HG02943 (cell line): ENCODE measurements around the gene FAF2.

Source experiments
- ATAC-seq: cut with Tn5 transposase; IDR thresholded peaks from one replicate; pipeline ENCODE4 v1.9.1; 2021; ENCODE audit warnings: mild to moderate bottlenecking, low read depth, moderate library complexity; ENCODE audit not compliant: unreplicated experiment

Gene FAF2

GRCh38 chr5:176500511-176500910 is 52.3 kb downstream of the FAF2 start:
- no peak for ATAC-seq

- ATAC-seq: no peak
Observed at GRCh38 chr5:176501333-176501732, 53.1 kb downstream of the FAF2 start.

GRCh38 chr5:176503496-176503895 is 55.3 kb downstream of the FAF2 start:
- ATAC-seq: no peak

GRCh38 chr5:176507911-176508310 is 59.7 kb downstream of the FAF2 start:
- no peak for ATAC-seq

GRCh38 chr5:176508603-176509002 is 60.4 kb downstream of the FAF2 start:
- ATAC-seq: no peak

- no peak for ATAC-seq
Observed at GRCh38 chr5:176513788-176514187, 65.6 kb downstream of the FAF2 start.

- no peak for ATAC-seq
Observed at GRCh38 chr5:176514244-176514950, 66.2 kb downstream of the FAF2 start.

GRCh38 chr5:176515396-176515795 is 67.2 kb downstream of the FAF2 start:
- no peak for ATAC-seq

GRCh38 chr5:176517053-176517661 is 69.0 kb downstream of the FAF2 start:
- ATAC-seq: no peak

GRCh38 chr5:176519810-176520720 is 71.9 kb downstream of the FAF2 start:
- ATAC-seq: no peak

- ATAC-seq: no peak
Observed at GRCh38 chr5:176521286-176521685, 73.1 kb downstream of the FAF2 start.

- no peak for ATAC-seq
Observed at GRCh38 chr5:176521699-176522263, 73.6 kb downstream of the FAF2 start.

GRCh38 chr5:176524138-176524537 is 76.0 kb downstream of the FAF2 start:
- no peak for ATAC-seq

- ATAC-seq: no peak
Observed at GRCh38 chr5:176524987-176525386, 76.8 kb downstream of the FAF2 start.

GRCh38 chr5:176525677-176526076 is 77.5 kb downstream of the FAF2 start:
- no peak for ATAC-seq

- no peak for ATAC-seq
Observed at GRCh38 chr5:176526462-176526861, 78.3 kb downstream of the FAF2 start.

- no peak for ATAC-seq
Observed at GRCh38 chr5:176527246-176528222, 79.3 kb downstream of the FAF2 start.

- no peak for ATAC-seq
Observed at GRCh38 chr5:176528301-176528700, 80.1 kb downstream of the FAF2 start.

- no peak for ATAC-seq
Observed at GRCh38 chr5:176528761-176529115, 80.6 kb downstream of the FAF2 start.
